Stomach smooth muscle (tissue), 2 donors: ENCODE results near the gene TRMO.

Source experiments
- H3K27ac ChIP-seq: one replicate; pipeline ENCODE4 v1.7.0; 2013; ENCODE audit warnings: mild to moderate bottlenecking, low read length, inconsistent platforms
- H3K27me3 ChIP-seq, 2 donors: one replicate each; pipeline ENCODE4 v1.7.0; 2013; ENCODE audit warnings: low read length in 2 of 2; ENCODE audit not compliant: insufficient read depth in 2 of 2, control insufficient read depth in 1 of 2
- H3K36me3 ChIP-seq, 2 donors: one replicate each; pipeline ENCODE4 v1.7.0; 2013; ENCODE audit warnings: low read length in 2 of 2; ENCODE audit not compliant: control insufficient read depth in 2 of 2, insufficient read depth in 2 of 2
- H3K4me1 ChIP-seq: one replicate; pipeline ENCODE4 v1.7.0; 2013; ENCODE audit warnings: low read length; ENCODE audit not compliant: control insufficient read depth, insufficient read depth
- H3K4me3 ChIP-seq, 2 donors: one replicate each; pipeline ENCODE4 v1.7.0; 2013; ENCODE audit warnings: low read length in 2 of 2
- H3K9ac ChIP-seq, 2 donors: one replicate each; pipeline ENCODE4 v1.7.0; 2013; ENCODE audit warnings: low read length in 2 of 2, mild to moderate bottlenecking in 1 of 2
- H3K9me3 ChIP-seq, 2 donors: one replicate each; pipeline ENCODE4 v1.7.0; 2013; ENCODE audit warnings: low read length in 2 of 2; ENCODE audit not compliant: control insufficient read depth in 2 of 2
- donor health status: healthy.
- donor health status: Pancreatic carcinoma.

TRMO gene

DNA sequence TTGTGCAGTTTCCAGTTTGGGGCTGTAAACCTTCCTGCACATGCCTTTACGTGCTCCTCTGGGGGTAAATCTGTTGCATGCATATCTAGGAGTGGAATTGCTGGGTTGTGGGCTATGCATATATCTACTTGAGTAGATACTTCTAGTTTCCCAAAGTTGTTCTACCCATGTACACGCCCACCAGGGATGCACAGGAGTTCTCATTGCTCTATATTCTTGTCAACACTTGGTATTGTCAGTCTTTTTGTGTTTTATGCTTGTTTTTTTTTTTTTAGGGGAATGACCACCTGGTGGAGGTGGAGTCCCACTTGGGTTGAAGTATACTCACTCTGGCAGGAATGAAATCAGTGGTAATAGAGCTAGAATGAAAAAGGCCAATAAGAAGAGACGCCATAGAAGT lies 46.2 kb downstream of the TRMO start:
- Histone ChIP-seq H3K9ac (no peak overlapping the region), H3K4me1 (peaks cover 4% of the 10 kb centered on the region), H3K9me3 (peaks cover 0 to 4% of the 10 kb centered on the region in 2 donors), H3K27ac (no peak overlapping the region), H3K36me3 (no peaks in the 10 kb centered on the region), H3K27me3 (no peaks in the 10 kb centered on the region), H3K4me3 (no peak overlapping the region)

DNA sequence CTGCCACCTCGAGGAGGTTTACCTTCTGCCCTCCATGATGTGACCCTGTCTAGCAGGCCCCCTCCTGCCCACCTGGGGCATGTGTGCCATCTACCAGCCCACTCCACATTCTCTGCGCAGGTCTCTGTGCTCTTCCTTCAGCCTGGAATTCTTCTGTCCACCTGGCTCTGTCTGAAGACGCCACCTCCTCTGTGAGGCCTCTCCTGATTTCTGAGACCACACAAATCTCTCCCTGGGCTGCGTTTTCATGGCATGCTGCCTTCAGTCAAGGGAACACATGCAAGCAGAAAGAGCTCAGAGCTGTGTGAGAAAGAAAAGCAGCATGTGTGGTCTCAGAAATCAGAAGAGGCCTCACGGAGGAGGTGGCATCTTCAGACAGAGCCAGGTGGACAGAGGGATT lies 47.2 kb downstream of the TRMO start:
- peaks cover 0 to 4% of the 10 kb centered on the region in 2 donors for H3K9me3 ChIP-seq

DNA sequence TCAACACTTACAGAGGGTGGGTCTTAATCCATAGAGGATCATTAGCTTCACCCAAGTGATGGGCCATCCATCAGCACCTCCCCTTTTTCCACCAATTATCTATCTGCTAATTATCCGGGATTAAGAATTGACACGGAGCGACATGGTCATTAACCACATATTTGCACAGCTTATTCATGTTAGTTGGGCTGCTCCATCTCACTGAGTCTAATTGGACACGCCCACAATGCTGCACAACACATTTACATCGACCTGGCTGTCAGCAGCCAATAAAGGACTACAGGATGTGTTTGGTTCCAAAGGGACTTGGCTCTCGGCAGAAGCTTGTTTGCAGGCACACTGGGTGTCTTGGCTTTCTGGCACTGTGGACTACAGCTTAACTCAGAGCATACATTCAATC lies 47.7 kb downstream of the TRMO start:
- Histone ChIP-seq H3K27ac (no peak overlapping the region), H3K9me3 (peaks cover 0 to 4% of the 10 kb centered on the region in 2 donors), H3K9ac (no peak overlapping the region), H3K27me3 (no peaks in the 10 kb centered on the region), H3K36me3 (no peaks in the 10 kb centered on the region), H3K4me1 (peaks cover 4% of the 10 kb centered on the region), H3K4me3 (no peak overlapping the region)

More for the DNA sequence above, 47.2 kb downstream of the TRMO start:
- Histone ChIP-seq H3K4me1 (peaks cover 4% of the 10 kb centered on the region), H3K4me3 (no peak overlapping the region), H3K27me3 (no peaks in the 10 kb centered on the region), H3K9ac (no peak overlapping the region), H3K27ac (no peak overlapping the region), H3K36me3 (no peaks in the 10 kb centered on the region)

DNA sequence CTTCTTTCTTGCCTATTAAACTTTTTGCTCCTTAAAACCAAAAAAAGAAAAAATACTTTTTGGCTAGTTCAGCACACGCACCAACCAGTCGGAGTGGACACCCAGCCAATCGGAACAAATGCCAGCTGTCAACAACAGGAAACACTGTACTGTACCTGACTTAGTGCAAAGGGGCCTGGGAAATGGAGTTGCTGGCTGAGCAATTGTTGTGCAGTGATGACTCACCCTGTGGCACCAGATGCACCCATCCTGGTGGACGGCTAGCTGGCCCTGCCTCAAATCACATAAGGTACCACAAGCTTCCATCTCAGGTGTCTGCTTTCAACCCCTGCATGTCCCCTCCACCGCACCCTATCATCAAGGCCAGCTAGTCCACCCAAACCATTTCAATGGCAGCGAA lies 48.4 kb downstream of the TRMO start:
- no peak overlapping the region for H3K9ac ChIP-seq
- H3K27ac ChIP-seq, result no peak overlapping the region
- peaks cover 4% of the 10 kb centered on the region for H3K4me1 ChIP-seq
- no peaks in the 10 kb centered on the region for H3K36me3 ChIP-seq
- H3K27me3 ChIP-seq, result peaks cover 0 to 1% of the 10 kb centered on the region in 2 donors
- peaks cover 1 to 4% of the 10 kb centered on the region in 2 donors for H3K9me3 ChIP-seq
- no peak overlapping the region for H3K4me3 ChIP-seq

DNA sequence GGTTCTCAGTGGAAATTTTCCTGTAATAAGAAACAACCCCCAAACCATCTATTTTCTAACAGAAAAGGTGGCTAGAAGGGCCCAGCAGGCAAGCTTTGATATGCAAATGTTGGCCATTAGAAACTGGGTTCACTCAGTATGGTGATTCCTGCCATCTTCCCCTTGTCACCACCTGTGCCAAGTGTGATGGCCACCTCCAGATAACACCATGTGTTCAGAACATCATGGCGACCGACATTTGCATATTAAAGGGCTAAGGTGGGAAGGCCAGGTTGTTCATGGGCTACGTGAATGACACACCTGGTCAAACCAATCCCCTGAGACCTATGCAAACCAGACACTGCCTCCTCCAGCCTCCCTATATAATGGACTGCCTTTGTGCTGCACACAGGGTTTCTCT lies 48.9 kb downstream of the TRMO start:
- H3K4me1 ChIP-seq, result peaks cover 4% of the 10 kb centered on the region
- no peak overlapping the region for H3K4me3 ChIP-seq
- no peaks in the 10 kb centered on the region for H3K36me3 ChIP-seq
- no peak overlapping the region for H3K9ac ChIP-seq
- peaks cover 0 to 3% of the 10 kb centered on the region in 2 donors for H3K27me3 ChIP-seq
- no peak overlapping the region for H3K27ac ChIP-seq
- peaks cover 3 to 4% of the 10 kb centered on the region in 2 donors for H3K9me3 ChIP-seq

DNA sequence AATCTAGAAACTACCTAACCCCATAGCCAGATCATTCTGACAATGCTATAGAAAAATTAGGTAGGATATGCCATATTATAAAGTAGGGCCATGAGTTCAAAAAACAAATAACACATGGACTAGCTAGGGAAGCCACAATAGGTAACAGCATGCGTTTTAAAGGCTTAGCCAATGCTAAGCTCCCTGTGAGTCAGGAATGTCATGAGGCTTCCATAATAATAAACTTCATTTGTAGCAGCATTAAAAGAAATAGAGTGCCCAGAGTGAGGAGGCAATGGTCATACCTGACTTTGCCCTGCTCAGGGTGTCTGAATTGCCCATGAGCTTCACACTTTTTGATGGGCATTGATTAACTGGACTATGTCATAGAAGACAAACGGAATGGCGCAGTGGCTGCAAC lies 53.4 kb downstream of the TRMO start:
- H3K27me3 ChIP-seq, result peaks cover 0 to 6% of the 10 kb centered on the region in 2 donors
- no peak overlapping the region for H3K4me3 ChIP-seq
- H3K36me3 ChIP-seq, result no peaks in the 10 kb centered on the region
- no peak overlapping the region for H3K9ac ChIP-seq
- H3K27ac ChIP-seq, result no peak overlapping the region
- no peaks in the 10 kb centered on the region for H3K4me1 ChIP-seq
- H3K9me3 ChIP-seq, result peaks cover 4 to 10% of the 10 kb centered on the region in 2 donors

DNA sequence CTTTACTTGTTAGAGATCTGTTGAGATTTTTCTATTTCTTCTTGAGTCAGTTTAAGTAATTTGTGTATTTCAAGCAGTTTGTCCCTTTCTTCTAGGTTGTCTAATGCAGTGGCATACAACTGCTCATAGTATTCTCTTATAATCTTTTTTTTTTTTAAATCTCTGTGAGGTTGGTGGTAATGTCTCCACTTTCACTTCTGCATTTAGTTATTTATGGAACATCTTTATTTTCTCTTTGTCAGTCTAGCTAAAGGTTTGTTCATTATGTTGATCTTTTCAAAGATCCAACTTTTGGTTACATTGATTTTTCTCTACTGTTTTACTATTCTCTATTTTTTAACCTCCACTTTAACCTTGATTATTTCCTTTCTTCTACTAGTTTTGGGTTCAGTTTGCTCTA lies 55.5 kb downstream of the TRMO start:
- peaks cover 6 to 10% of the 10 kb centered on the region in 2 donors for H3K27me3 ChIP-seq
- H3K4me3 ChIP-seq, result no peak overlapping the region
- H3K9me3 ChIP-seq, result peaks cover 0 to 10% of the 10 kb centered on the region in 2 donors
- H3K27ac ChIP-seq, result no peak overlapping the region
- H3K4me1 ChIP-seq, result no peaks in the 10 kb centered on the region
- no peak overlapping the region for H3K9ac ChIP-seq
- H3K36me3 ChIP-seq, result no peaks in the 10 kb centered on the region

DNA sequence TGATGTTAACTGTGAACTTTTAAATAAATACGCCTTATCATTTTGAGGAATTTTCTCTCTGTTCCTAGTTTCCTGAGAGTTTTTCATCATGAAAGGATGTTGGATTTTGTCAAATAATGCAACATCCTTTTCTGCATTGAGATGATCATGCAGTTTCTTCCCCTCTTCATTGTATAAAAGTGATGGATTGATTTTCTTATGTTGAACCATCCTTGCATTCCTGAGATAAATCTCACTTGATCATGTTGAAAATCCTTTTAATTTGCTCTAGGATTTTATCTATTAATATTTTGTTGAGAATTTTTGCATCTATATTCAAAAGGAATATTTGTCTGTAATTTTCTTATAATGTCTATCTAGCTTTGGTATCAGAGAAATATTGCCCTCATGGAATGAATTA lies 56.0 kb downstream of the TRMO start:
- peaks cover 0 to 10% of the 10 kb centered on the region in 2 donors for H3K9me3 ChIP-seq
- H3K4me3 ChIP-seq, result no peak overlapping the region
- H3K27me3 ChIP-seq, result peaks cover 6 to 12% of the 10 kb centered on the region in 2 donors
- no peak overlapping the region for H3K9ac ChIP-seq
- no peaks in the 10 kb centered on the region for H3K36me3 ChIP-seq
- H3K27ac ChIP-seq, result no peak overlapping the region
- H3K4me1 ChIP-seq, result no peaks in the 10 kb centered on the region

DNA sequence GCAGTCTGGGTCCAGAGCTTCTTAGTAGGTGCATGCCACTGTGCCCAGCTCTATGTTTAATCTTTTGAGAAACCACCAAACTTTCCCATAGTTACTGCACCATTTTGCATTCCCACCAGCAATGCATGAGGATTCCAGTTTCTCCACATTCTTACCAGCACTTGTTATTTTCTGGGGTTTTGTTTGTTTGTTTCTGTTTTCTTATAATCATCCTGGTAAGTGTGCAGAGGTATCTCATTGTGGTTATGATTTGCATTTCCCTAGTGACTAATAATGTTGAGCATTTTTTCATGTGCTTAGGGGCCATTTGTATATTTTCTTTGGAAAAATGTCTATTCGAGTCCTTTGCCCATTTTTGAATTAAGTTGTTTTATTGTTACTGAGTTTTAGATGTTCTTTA lies 57.9 kb downstream of the TRMO start:
- H3K4me3 ChIP-seq, result no peak overlapping the region
- no peaks in the 10 kb centered on the region for H3K4me1 ChIP-seq
- peaks cover 22 to 31% of the 10 kb centered on the region in 2 donors for H3K27me3 ChIP-seq
- H3K9me3 ChIP-seq, result peaks cover 0 to 10% of the 10 kb centered on the region in 2 donors
- no peaks in the 10 kb centered on the region for H3K36me3 ChIP-seq
- no peak overlapping the region for H3K9ac ChIP-seq
- no peak overlapping the region for H3K27ac ChIP-seq

DNA sequence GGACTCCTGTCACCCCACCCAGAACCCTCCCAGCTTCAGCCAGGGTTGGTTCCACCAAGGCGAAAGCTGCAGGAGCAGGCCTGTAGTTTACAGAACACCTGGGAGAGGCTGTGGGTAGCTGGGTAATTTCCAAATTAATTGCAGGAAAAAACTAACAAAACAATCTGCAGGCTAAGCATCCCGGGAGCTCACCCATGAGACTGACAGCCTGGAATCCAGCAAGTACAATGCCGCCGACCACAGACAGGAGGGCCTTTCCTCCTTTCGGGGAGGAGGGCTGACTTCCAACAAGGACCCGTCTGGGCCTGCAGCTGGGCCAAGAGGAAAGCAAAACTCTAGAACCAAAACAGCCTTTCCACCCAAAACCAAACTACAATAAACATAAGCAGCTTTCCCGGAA lies 59.0 kb downstream of the TRMO start:
- peaks cover 0 to 6% of the 10 kb centered on the region in 2 donors for H3K9me3 ChIP-seq
- peaks cover 29 to 38% of the 10 kb centered on the region in 2 donors for H3K27me3 ChIP-seq
- H3K4me3 ChIP-seq, result no peak overlapping the region
- no peak overlapping the region for H3K9ac ChIP-seq
- H3K27ac ChIP-seq, result no peak overlapping the region
- H3K4me1 ChIP-seq, result no peaks in the 10 kb centered on the region
- no peaks in the 10 kb centered on the region for H3K36me3 ChIP-seq

DNA sequence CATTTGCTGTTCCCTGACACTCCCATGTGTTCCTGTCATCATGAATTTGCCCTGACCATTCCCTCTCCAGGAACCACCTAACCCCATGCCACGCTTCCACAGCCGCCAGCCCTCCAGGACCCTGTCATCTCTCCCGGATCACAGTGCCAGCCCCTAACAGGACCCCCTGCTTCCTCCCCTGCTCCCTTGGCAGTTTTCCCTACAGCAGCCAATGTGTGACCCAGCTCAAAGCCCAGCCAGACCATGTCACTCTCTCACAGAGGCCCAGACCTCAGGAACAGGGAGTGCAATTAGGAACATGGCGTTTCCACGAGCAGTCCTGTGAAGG lies 61.2 kb downstream of the TRMO start:
- H3K4me3 ChIP-seq, result no peak overlapping the region
- no peaks in the 10 kb centered on the region for H3K4me1 ChIP-seq
- H3K36me3 ChIP-seq, result no peaks in the 10 kb centered on the region
- peaks cover 0 to 6% of the 10 kb centered on the region in 2 donors for H3K9me3 ChIP-seq
- peaks cover 50 to 54% of the 10 kb centered on the region in 2 donors for H3K27me3 ChIP-seq
- no peak overlapping the region for H3K9ac ChIP-seq
- no peak overlapping the region for H3K27ac ChIP-seq
